PC-9 (cell line): ENCODE measurements around the gene GPR151.

Experiments used
- CTCF ChIP-seq: fragments of 200-600 bp; sonication (generic); conservative IDR thresholded peaks from 2 replicates; pipeline ENCODE4 v1.6.1; 2017; ENCODE audit warnings: mixed run types, antibody characterized with exemption, mild to moderate bottlenecking, moderate library complexity
- EZH2 ChIP-seq: fragments of 200-600 bp; sonication (generic); IDR thresholded peaks from 2 replicates; pipeline ENCODE4 v1.8.0; 2017; ENCODE audit warnings: antibody characterized with exemption, low read depth

- TF ChIP-seq CTCF (no peak), EZH2 (no peak)
Measured at GRCh38 chr5:146514575-146514974, 1.4 kb downstream of the GPR151 start.
